Vagina (tissue), 2 donors: ENCODE measurements around the gene PGA4.
"Not testable (repeated sequence)": the region's sequence is repeated elsewhere in the genome, so short reads cannot be mapped to it uniquely, and the experiment has no call there.

Experiments used
- CTCF ChIP-seq, 3 experiments: fragments of 450-650 bp in 2 of 3; fragments of 200-600 bp in 1 of 3; sonication (generic) in 1 of 3; IDR thresholded peaks; one replicate each; pipeline ENCODE4 v1.5.1; 2017 to 2019; ENCODE audit warnings: antibody characterized with exemption in 3 of 3, mild to moderate bottlenecking in 2 of 3, moderate library complexity in 2 of 3
- POLR2A ChIP-seq, 2 donors: fragments of 450-650 bp; IDR thresholded peaks; one replicate each; pipeline ENCODE4 v1.6.1; 2017; ENCODE audit warnings: antibody characterized with exemption in 2 of 2, mild to moderate bottlenecking in 2 of 2, moderate library complexity in 2 of 2

DNA sequence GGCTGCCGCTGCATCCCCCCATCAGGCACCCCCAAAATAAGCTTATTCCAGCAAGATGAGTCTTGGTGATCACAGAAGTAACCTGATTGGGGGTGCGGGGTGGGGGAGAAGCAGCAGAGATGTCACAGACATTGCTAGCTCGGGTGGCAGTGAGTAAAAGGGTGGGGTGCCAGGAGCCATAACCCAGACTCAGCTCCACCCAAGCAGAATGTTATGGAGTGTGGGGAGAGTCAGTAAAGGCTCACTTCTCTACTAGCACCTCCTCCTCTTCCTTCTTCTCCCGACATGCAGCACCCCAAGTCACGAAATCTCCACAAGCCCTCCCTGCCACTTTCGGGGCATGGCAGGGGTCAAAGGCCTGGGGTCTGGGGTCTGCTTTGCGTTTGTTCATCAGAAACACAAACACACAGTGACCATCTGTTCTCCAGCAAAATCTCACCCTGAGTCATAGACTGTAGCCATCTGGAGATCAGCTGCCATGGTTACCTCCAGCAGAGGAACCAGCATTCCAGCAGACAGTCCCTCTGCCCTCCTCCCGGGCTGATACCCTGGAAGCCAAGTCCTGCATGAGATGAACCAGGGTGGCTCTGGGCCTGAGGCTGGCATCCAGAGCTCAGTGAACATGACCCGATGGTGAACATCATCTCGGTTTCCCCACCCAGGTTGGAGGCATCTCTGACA, 23.3 kb downstream of the PGA4 start:
- not testable (repeated sequence) for TF ChIP-seq CTCF, POLR2A (IDR thresholded peaks at IDR 0.05)
